Loucy (cell line): ENCODE measurements around the gene CACHD1.

ENCODE experiments used
- EZH2phosphoT487 ChIP-seq: fragments of 200-600 bp; IDR thresholded peaks from 2 replicates; pipeline ENCODE4 v1.6.1; 2018; ENCODE audit warnings: antibody characterized with exemption, mild to moderate bottlenecking, moderate library complexity, borderline replicate concordance
- TF ChIP-seq, protein P1 (sequence below): fragments of 200-600 bp; sonication (generic); conservative IDR thresholded peaks from 2 replicates; pipeline ENCODE4 v1.5.1; 2014; ENCODE audit warnings: mild to moderate bottlenecking, antibody characterized with exemption, low read length

DNA sequence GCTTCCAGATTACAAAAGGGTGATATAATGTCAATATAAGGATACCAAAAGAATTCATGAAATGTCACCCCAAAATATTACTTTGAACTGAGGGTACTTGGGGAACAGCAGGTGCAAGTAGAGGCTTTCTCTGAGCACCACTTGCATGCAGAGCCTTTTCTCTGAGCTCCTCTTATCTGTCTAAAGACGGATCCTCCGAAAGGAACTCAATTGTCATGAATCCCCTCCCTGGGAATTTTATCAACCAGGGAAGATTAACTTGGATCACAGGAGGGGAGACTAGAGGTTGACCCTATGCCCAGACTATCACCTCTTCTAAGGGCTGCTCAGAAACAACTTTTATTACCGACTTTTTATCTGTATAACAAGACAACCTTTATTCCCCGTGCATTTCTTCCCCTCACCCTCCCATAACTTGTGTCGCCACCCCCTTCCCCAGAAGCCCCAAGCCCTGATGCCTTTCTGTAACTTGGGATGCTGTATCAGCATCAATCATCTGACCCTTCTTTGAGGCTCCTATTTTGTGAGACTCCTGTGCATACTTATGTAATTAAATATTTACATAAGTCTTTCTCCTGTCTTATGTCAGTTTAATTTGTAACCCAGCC, 94.1 kb downstream of the CACHD1 start:
- TF ChIP-seq, protein P1, sequence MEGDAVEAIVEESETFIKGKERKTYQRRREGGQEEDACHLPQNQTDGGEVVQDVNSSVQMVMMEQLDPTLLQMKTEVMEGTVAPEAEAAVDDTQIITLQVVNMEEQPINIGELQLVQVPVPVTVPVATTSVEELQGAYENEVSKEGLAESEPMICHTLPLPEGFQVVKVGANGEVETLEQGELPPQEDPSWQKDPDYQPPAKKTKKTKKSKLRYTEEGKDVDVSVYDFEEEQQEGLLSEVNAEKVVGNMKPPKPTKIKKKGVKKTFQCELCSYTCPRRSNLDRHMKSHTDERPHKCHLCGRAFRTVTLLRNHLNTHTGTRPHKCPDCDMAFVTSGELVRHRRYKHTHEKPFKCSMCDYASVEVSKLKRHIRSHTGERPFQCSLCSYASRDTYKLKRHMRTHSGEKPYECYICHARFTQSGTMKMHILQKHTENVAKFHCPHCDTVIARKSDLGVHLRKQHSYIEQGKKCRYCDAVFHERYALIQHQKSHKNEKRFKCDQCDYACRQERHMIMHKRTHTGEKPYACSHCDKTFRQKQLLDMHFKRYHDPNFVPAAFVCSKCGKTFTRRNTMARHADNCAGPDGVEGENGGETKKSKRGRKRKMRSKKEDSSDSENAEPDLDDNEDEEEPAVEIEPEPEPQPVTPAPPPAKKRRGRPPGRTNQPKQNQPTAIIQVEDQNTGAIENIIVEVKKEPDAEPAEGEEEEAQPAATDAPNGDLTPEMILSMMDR, result no peak
- no peak for TF ChIP-seq EZH2phosphoT487
